MG63 (cell line): ENCODE results near the gene SMARCAD1. TPM values are rescaled to one million over a fixed set of nuclear protein-coding genes. Genes with fewer than 3 reads are reported as not detected.
A peak's percentile ranks its signal among the peaks of the same experiment; 100 is the strongest.

Experiments
- DNase-seq: peaks from one replicate; pipeline ENCODE4 v3.0.0-alpha.2; 2020
- H3K27me3 ChIP-seq: fragments of 250-450 bp; sonication (Bioruptor Pico); 2 replicates; pipeline ENCODE4 v1.5.1; 2020; ENCODE audit warnings: mild to moderate bottlenecking, moderate library complexity
- H3K36me3 ChIP-seq: fragments of 250-450 bp; sonication (Bioruptor Pico); 2 replicates; pipeline ENCODE4 v1.5.1; 2020; ENCODE audit warnings: mild to moderate bottlenecking, moderate library complexity
- H3K4me3 ChIP-seq: fragments of 250-450 bp; sonication (Bioruptor Pico); 2 replicates; pipeline ENCODE4 v1.5.1; 2020; ENCODE audit warnings: mild to moderate bottlenecking, moderate library complexity
- H3K9me3 ChIP-seq: fragments of 250-450 bp; sonication (Bioruptor Pico); 2 replicates; pipeline ENCODE4 v1.5.1; 2020; ENCODE audit warnings: mild to moderate bottlenecking, moderate library complexity
- total RNA-seq: library from RNA; depleted of rRNA; stranded (reverse); fragments of >200 nt; shearing (Covaris generic); gene quantifications from 2 replicates; pipeline ENCODE4 v1.2.3, GENCODE V29; 2014; ENCODE audit warnings: low replicate concordance; rRNA removed

Gene SMARCAD1, protein sequence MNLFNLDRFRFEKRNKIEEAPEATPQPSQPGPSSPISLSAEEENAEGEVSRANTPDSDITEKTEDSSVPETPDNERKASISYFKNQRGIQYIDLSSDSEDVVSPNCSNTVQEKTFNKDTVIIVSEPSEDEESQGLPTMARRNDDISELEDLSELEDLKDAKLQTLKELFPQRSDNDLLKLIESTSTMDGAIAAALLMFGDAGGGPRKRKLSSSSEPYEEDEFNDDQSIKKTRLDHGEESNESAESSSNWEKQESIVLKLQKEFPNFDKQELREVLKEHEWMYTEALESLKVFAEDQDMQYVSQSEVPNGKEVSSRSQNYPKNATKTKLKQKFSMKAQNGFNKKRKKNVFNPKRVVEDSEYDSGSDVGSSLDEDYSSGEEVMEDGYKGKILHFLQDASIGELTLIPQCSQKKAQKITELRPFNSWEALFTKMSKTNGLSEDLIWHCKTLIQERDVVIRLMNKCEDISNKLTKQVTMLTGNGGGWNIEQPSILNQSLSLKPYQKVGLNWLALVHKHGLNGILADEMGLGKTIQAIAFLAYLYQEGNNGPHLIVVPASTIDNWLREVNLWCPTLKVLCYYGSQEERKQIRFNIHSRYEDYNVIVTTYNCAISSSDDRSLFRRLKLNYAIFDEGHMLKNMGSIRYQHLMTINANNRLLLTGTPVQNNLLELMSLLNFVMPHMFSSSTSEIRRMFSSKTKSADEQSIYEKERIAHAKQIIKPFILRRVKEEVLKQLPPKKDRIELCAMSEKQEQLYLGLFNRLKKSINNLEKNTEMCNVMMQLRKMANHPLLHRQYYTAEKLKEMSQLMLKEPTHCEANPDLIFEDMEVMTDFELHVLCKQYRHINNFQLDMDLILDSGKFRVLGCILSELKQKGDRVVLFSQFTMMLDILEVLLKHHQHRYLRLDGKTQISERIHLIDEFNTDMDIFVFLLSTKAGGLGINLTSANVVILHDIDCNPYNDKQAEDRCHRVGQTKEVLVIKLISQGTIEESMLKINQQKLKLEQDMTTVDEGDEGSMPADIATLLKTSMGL
- 6.1 and 11.4 TPM in 2 replicates for total RNA-seq

GRCh38 chr4:94207469-94208224 lies at the start of gene SMARCAD1:
Gene SMARCAD1 (plus strand): TSS chr4:94207865. CDS start chr4:94208395, 530 bp downstream.
- no peaks in the 10 kb centered on the region for H3K9me3 ChIP-seq
- peak; percentile 83 for DNase-seq
- H3K36me3 ChIP-seq, result peaks cover 30% of the 10 kb centered on the region
- H3K27me3 ChIP-seq, result no peaks in the 10 kb centered on the region
- H3K4me3 ChIP-seq, result peak within 1 kb of the TSS; percentile 90

DNA sequence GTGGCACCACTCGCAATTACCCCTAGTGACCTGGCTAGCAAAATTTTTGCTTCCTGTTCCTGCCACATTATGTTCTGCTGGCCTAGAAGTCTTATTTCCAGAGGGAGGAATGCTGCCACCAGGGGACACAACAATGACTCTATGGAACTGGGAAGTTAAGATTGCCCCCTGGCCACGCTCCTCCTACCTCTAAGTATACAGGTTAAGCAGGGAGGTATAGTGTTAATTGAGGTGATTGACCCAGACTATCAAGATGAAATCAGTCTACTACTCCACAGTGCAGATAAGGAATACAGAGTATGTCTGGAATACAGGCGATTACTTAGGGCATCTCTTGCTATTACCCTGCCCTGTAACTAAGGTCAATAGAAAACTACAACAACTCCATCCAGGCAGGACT lies 48.8 kb upstream of the SMARCAD1 start:
- no peaks in the 10 kb centered on the region for H3K27me3 ChIP-seq
- no peak overlapping the region for H3K4me3 ChIP-seq
- H3K9me3 ChIP-seq, result no peaks in the 10 kb centered on the region
- H3K36me3 ChIP-seq, result no peaks in the 10 kb centered on the region
- no peak for DNase-seq

- no peaks in the 10 kb centered on the region for H3K9me3 ChIP-seq
- no peak for DNase-seq
These were observed 47.9 kb upstream of the SMARCAD1 start for GRCh38 chr4:94159790-94160189.

DNA sequence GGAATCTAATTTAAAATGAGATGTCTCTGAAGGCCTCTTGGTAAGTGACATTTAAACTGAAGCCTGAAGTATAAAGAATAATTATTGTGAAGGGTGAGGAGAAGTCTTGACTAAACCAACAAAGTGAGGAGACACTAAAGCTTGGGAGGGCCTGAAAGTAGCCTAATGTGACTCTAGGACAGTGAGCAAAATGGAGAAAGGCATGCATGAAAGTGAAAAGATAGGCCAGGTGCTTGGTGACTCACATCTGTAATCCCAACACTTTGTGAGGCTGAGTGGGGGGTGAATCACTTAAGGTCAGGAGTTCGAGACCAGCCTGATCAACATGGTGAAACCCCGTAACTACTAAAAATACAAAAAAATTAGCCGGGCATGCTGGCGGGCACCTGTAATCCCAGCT lies 46.9 kb upstream of the SMARCAD1 start:
- Histone ChIP-seq H3K36me3 (no peaks in the 10 kb centered on the region), H3K9me3 (no peaks in the 10 kb centered on the region), H3K4me3 (no peak overlapping the region), H3K27me3 (no peaks in the 10 kb centered on the region)
- no peak for DNase-seq

More at GRCh38 chr4:94159790-94160189, 47.9 kb upstream of the SMARCAD1 start:
- no peaks in the 10 kb centered on the region for H3K27me3 ChIP-seq
- no peak overlapping the region for H3K4me3 ChIP-seq
- no peaks in the 10 kb centered on the region for H3K36me3 ChIP-seq

GRCh38 chr4:94165256-94165655 lies 42.4 kb upstream of the SMARCAD1 start:
- no peaks in the 10 kb centered on the region for H3K9me3 ChIP-seq
- DNase-seq, result no peak
- no peaks in the 10 kb centered on the region for H3K27me3 ChIP-seq
- no peaks in the 10 kb centered on the region for H3K36me3 ChIP-seq
- no peak overlapping the region for H3K4me3 ChIP-seq

DNA sequence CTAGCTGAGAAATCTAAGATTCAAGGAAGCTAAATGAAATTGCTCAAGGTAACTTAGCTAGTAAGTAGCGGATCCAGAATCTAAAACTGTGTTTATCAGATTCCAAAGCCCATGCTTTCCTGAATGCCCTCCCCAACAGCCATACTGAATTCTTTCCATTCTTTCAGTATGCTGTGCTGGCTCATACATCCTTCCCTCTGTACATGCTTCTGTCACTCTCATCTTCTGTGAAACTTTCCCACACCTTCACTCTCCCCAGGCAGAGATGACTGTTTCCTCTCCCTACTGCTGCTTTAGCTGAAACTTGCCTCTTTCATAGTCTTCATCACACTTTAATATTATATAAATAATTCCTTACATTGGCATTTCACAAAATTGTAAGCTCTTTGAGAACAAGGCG lies 39.3 kb upstream of the SMARCAD1 start:
- Histone ChIP-seq H3K9me3 (no peaks in the 10 kb centered on the region), H3K36me3 (no peaks in the 10 kb centered on the region), H3K27me3 (no peaks in the 10 kb centered on the region), H3K4me3 (no peak overlapping the region)
- DNase-seq, result no peak

- Histone ChIP-seq H3K27me3 (no peaks in the 10 kb centered on the region), H3K9me3 (no peaks in the 10 kb centered on the region), H3K36me3 (no peaks in the 10 kb centered on the region), H3K4me3 (no peak overlapping the region)
- no peak for DNase-seq
These were observed 37.8 kb upstream of the SMARCAD1 start for GRCh38 chr4:94169803-94170372.

- DNase-seq, result no peak
- Histone ChIP-seq H3K9me3 (no peaks in the 10 kb centered on the region), H3K36me3 (no peaks in the 10 kb centered on the region)
These were observed 36.0 kb upstream of the SMARCAD1 start for GRCh38 chr4:94171616-94172015.

DNA sequence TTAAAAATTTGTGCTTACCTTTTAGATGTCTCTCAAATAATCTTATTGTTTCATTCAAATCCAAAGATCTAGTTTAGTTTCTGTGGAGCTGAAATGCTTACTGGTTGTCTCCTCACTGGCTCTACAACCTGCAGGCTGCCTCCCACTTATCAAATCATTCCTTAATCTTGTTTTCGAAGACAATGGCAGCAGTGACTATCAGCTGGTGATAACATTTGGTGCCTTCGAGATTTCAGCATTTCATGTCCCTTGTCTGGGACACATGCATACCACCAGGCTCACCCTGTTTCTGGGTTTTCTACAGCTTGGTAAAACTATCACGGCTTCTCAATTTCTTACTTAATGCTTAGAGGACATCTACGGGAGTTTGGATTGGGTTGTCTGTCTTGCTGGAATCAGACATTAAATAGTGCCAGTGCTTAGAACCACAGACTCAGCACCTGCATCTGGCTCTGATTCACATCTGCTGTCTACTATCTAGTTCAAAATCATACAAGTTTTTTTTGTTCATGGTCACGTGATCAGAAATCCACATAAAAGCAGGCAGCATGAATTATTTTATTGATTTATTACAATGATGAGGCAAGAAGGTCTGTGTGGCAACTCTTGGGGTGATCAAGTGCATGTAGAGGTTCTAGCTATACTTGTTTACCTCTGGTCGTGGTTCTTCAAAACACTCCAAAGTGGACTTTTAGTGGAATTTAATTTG lies 32.0 kb upstream of the SMARCAD1 start:
- DNase-seq, result no peak
- Histone ChIP-seq H3K9me3 (no peaks in the 10 kb centered on the region), H3K36me3 (no peaks in the 10 kb centered on the region), H3K4me3 (no peak overlapping the region), H3K27me3 (no peaks in the 10 kb centered on the region)

More at GRCh38 chr4:94171616-94172015, 36.0 kb upstream of the SMARCAD1 start:
- Histone ChIP-seq H3K4me3 (no peak overlapping the region), H3K27me3 (no peaks in the 10 kb centered on the region)

GRCh38 chr4:94177822-94178221 lies 29.8 kb upstream of the SMARCAD1 start:
- H3K36me3 ChIP-seq, result no peaks in the 10 kb centered on the region
- H3K4me3 ChIP-seq, result no peak overlapping the region
- DNase-seq, result no peak
- H3K27me3 ChIP-seq, result no peaks in the 10 kb centered on the region
- H3K9me3 ChIP-seq, result no peaks in the 10 kb centered on the region

- DNase-seq, result no peak
- H3K4me3 ChIP-seq, result no peak overlapping the region
- no peaks in the 10 kb centered on the region for H3K36me3 ChIP-seq
- no peaks in the 10 kb centered on the region for H3K27me3 ChIP-seq
- H3K9me3 ChIP-seq, result no peaks in the 10 kb centered on the region
These were observed 25.9 kb upstream of the SMARCAD1 start for GRCh38 chr4:94181815-94182214.

- no peaks in the 10 kb centered on the region for H3K9me3 ChIP-seq
- no peak for DNase-seq
- no peak overlapping the region for H3K4me3 ChIP-seq
- no peaks in the 10 kb centered on the region for H3K27me3 ChIP-seq
- no peaks in the 10 kb centered on the region for H3K36me3 ChIP-seq
These were observed 4.9 kb upstream of the SMARCAD1 start for GRCh38 chr4:94202769-94203168.

- Histone ChIP-seq H3K9me3 (no peaks in the 10 kb centered on the region), H3K27me3 (no peaks in the 10 kb centered on the region), H3K36me3 (peaks cover 34% of the 10 kb centered on the region), H3K4me3 (peak overlapping the region; percentile 90)
- no peak for DNase-seq
These were observed 601 bp downstream of the SMARCAD1 start for GRCh38 chr4:94208266-94208665.

- Histone ChIP-seq H3K27me3 (no peaks in the 10 kb centered on the region), H3K36me3 (peaks cover 40% of the 10 kb centered on the region), H3K9me3 (no peaks in the 10 kb centered on the region), H3K4me3 (peak overlapping the region; percentile 90)
- no peak for DNase-seq
These were observed 1.3 kb downstream of the SMARCAD1 start for GRCh38 chr4:94208918-94209317.

DNA sequence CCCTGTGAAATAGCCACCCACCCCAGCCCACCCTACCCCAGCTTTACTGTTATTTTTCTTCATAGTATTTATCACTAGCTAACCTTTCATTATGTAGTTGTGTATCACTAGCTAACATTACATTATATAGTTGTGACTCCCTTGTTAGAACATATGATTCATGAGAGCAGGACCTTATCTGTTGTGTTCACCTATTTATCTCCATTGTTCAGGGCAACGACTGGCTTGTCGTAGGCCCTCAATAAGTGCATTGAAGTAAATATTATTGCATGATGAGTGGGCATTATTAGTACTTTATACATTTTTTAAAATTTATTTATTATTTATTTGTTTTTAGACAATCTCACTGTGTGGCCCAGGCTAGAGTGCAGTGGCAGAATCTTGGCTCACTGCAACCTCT lies 4.2 kb downstream of the SMARCAD1 start:
- Histone ChIP-seq H3K27me3 (no peaks in the 10 kb centered on the region), H3K36me3 (peaks cover 47% of the 10 kb centered on the region)
- DNase-seq, result no peak

More for the DNA sequence above, 4.2 kb downstream of the SMARCAD1 start:
- Histone ChIP-seq H3K9me3 (no peaks in the 10 kb centered on the region), H3K4me3 (no peak overlapping the region)
